Loucy (cell line): ENCODE data around the gene STRN3.
"Not testable (repeated sequence)": the region's sequence is repeated elsewhere in the genome, so short reads cannot be mapped to it uniquely, and the experiment has no call there.

Source experiments
- H2AFZ ChIP-seq: fragments of 200-600 bp; sonication (generic); 2 replicates; pipeline ENCODE4 v1.6.0; 2016; ENCODE audit warnings: antibody characterized with exemption, mild to moderate bottlenecking, low read length, moderate library complexity
- H3F3A ChIP-seq: fragments of 200-600 bp; 2 replicates; pipeline ENCODE4 v1.6.0; 2016; ENCODE audit warnings: antibody characterized with exemption, low read depth, mild to moderate bottlenecking
- H3K27me3 ChIP-seq: fragments of 200-600 bp; sonication (generic); 2 replicates; pipeline ENCODE4 v1.6.1; 2014; ENCODE audit warnings: low read length, mild to moderate bottlenecking; ENCODE audit not compliant: insufficient read depth, poor library complexity, severe bottlenecking
- H3K36me3 ChIP-seq: fragments of 200-600 bp; sonication (generic); 2 replicates; pipeline ENCODE4 v1.6.1; 2016; ENCODE audit warnings: low read length; ENCODE audit not compliant: insufficient read depth
- H3K4me1 ChIP-seq: fragments of 200-600 bp; sonication (generic); 2 replicates; pipeline ENCODE4 v1.5.1; 2014; ENCODE audit warnings: low read length, mild to moderate bottlenecking; ENCODE audit not compliant: insufficient read depth, poor library complexity, severe bottlenecking
- H3K4me2 ChIP-seq: fragments of 200-600 bp; sonication (generic); 2 replicates; pipeline ENCODE4 v1.6.0; 2014; ENCODE audit warnings: antibody characterized with exemption, low read length, low read depth, mild to moderate bottlenecking; ENCODE audit not compliant: poor library complexity, severe bottlenecking
- H3K4me3 ChIP-seq: fragments of 200-600 bp; sonication (generic); 2 replicates; pipeline ENCODE4 v1.5.1; 2014; ENCODE audit warnings: low read length, mild to moderate bottlenecking, mixed read lengths; ENCODE audit not compliant: poor library complexity, severe bottlenecking
- H3K79me2 ChIP-seq: fragments of 200-600 bp; sonication (generic); 2 replicates; pipeline ENCODE4 v1.6.1; 2014; ENCODE audit warnings: low read length; ENCODE audit not compliant: insufficient read depth
- H3K9ac ChIP-seq: fragments of 200-600 bp; sonication (generic); 2 replicates; pipeline ENCODE4 v1.6.0; 2014; ENCODE audit warnings: mild to moderate bottlenecking, low read depth, low read length, moderate library complexity; ENCODE audit not compliant: poor library complexity, severe bottlenecking
- H3K9me2 ChIP-seq: fragments of 200-600 bp; sonication (generic); replicated peaks from 2 replicates; pipeline ENCODE4 v1.6.1; 2016; ENCODE audit warnings: low read depth, low read length, mixed read lengths
- H3K9me3 ChIP-seq: fragments of 200-600 bp; sonication (generic); 2 replicates; pipeline ENCODE4 v1.6.1; 2014; ENCODE audit warnings: mild to moderate bottlenecking, antibody characterized with exemption, low read length, low read depth; ENCODE audit not compliant: insufficient read depth
- H4K20me1 ChIP-seq: fragments of 200-600 bp; sonication (generic); 2 replicates; pipeline ENCODE4 v1.6.0; 2014; ENCODE audit warnings: antibody characterized with exemption, low read length, mild to moderate bottlenecking; ENCODE audit not compliant: insufficient read depth, poor library complexity, severe bottlenecking
- EZH2phosphoT487 ChIP-seq: fragments of 200-600 bp; IDR thresholded peaks from 2 replicates; pipeline ENCODE4 v1.6.1; 2018; ENCODE audit warnings: antibody characterized with exemption, mild to moderate bottlenecking, moderate library complexity, borderline replicate concordance
- TF ChIP-seq, protein P1 (sequence below): fragments of 200-600 bp; sonication (generic); conservative IDR thresholded peaks from 2 replicates; pipeline ENCODE4 v1.5.1; 2014; ENCODE audit warnings: mild to moderate bottlenecking, antibody characterized with exemption, low read length

The STRN3 gene

DNA sequence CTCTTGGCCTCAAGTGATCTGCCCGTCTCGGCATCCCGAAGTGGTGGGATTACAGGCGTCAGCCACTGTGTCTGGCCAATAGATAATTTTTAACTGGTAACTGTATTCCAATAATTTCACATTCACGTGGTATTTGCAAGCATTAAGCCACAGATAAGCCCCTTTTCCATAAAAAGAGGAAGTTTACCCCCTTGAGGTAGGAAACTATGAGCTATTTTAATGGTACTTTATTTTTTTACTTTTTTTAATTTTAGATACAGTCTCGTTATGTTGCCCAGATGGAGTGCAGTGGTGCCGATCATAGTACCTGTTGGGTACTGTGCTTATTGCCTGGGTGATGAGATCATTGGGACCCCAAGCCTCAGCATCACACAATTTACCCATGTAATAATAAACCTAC lies 43.6 kb downstream of the STRN3 start:
- H3K27me3 ChIP-seq = no peaks in the 10 kb centered on the region
- no peaks in the 10 kb centered on the region for H3K9me2 ChIP-seq
- no peak overlapping the region for H3K4me2 ChIP-seq
- H3K4me1 ChIP-seq = no peaks in the 10 kb centered on the region
- no peaks in the 10 kb centered on the region for H3K9me3 ChIP-seq
- H3K9ac ChIP-seq = no peak overlapping the region
- H4K20me1 ChIP-seq = peaks cover 58% of the 10 kb centered on the region
- no peaks in the 10 kb centered on the region for H3F3A ChIP-seq
- TF ChIP-seq, protein P1, sequence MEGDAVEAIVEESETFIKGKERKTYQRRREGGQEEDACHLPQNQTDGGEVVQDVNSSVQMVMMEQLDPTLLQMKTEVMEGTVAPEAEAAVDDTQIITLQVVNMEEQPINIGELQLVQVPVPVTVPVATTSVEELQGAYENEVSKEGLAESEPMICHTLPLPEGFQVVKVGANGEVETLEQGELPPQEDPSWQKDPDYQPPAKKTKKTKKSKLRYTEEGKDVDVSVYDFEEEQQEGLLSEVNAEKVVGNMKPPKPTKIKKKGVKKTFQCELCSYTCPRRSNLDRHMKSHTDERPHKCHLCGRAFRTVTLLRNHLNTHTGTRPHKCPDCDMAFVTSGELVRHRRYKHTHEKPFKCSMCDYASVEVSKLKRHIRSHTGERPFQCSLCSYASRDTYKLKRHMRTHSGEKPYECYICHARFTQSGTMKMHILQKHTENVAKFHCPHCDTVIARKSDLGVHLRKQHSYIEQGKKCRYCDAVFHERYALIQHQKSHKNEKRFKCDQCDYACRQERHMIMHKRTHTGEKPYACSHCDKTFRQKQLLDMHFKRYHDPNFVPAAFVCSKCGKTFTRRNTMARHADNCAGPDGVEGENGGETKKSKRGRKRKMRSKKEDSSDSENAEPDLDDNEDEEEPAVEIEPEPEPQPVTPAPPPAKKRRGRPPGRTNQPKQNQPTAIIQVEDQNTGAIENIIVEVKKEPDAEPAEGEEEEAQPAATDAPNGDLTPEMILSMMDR = no peak
- no peak for TF ChIP-seq EZH2phosphoT487
- no peak overlapping the region for H3K4me3 ChIP-seq
- H2AFZ ChIP-seq = no peak overlapping the region
- H3K79me2 ChIP-seq = peaks cover 95% of the 10 kb centered on the region
- H3K36me3 ChIP-seq = no peaks in the 10 kb centered on the region

DNA sequence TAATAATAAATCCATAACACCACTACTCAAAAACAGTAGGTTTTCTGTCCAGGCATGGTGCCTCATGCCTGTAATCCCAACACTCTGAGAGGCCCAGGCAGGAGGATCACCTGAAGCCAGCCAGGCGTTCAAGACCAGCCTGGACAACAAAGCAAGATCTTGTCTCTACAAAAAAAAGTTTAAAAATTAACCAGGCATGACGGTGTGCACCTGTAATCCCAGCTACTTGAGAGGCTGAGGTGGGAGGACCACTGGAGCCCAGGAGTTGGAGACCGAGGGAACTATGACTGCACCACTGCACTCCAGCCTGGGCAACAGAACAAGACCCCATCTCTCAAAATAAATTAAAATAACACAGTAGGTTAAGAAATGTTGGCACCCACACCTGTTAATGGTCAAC lies 45.2 kb downstream of the STRN3 start:
- peaks cover 60% of the 10 kb centered on the region for H4K20me1 ChIP-seq
- no peak overlapping the region for H3K4me2 ChIP-seq
- peaks cover 98% of the 10 kb centered on the region for H3K79me2 ChIP-seq
- no peaks in the 10 kb centered on the region for H3K4me1 ChIP-seq
- no peaks in the 10 kb centered on the region for H3K36me3 ChIP-seq
- no peaks in the 10 kb centered on the region for H3K9me3 ChIP-seq
- H3K27me3 ChIP-seq = no peaks in the 10 kb centered on the region
- H3F3A ChIP-seq = no peaks in the 10 kb centered on the region
- no peak overlapping the region for H3K9ac ChIP-seq
- TF ChIP-seq, protein P1 = no peak
- no peaks in the 10 kb centered on the region for H3K9me2 ChIP-seq
- no peak overlapping the region for H3K4me3 ChIP-seq
- no peak overlapping the region for H2AFZ ChIP-seq

DNA sequence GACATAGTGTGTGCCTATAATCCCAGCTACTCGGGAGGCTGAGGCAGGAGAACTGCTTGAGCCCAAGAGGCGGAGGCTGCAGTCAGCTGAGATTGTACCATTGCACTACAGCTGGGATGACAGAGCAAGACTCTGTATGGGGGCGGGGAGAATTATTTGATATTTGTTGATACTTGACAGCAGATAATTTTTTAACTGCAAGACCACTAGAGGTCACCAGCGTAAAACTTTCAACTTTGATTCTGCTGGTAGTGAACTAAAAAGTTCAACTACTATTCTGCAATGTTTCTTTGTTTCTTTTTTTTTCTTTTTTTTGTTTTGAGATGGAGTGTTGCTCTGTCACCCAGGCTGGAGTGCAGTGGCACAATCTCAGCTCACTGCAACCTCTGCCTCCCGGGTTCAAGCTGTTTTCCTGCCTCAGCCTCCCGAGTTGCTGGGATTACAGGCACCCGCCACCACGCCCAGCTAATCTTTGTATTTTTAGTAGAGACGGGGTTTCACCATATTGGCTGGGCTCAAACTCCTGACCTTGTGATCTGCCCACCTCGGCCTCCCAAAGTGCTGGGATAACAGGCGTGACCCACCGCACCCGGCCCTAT lies 46.0 kb downstream of the STRN3 start:
- not testable (repeated sequence) for H3K27me3 ChIP-seq, H3K36me3 ChIP-seq, H3K4me2 ChIP-seq, H2AFZ ChIP-seq, H3F3A ChIP-seq, H3K9me2 ChIP-seq, H3K4me1 ChIP-seq, H3K4me3 ChIP-seq, H3K9me3 ChIP-seq, H3K9ac ChIP-seq
- Histone ChIP-seq H3K79me2 (peaks cover 98% of the 10 kb centered on the region), H4K20me1 (peaks cover 55% of the 10 kb centered on the region)
- TF ChIP-seq, protein P1 = peak; percentile 66
